Brain pericyte (primary cell): ENCODE results near the gene CLEC16A.

Source experiments
- DNase-seq: peaks from one replicate; pipeline ENCODE4 v3.0.0-alpha.2; 2012; ENCODE audit warnings: low read depth, low spot score

CLEC16A gene

DNA sequence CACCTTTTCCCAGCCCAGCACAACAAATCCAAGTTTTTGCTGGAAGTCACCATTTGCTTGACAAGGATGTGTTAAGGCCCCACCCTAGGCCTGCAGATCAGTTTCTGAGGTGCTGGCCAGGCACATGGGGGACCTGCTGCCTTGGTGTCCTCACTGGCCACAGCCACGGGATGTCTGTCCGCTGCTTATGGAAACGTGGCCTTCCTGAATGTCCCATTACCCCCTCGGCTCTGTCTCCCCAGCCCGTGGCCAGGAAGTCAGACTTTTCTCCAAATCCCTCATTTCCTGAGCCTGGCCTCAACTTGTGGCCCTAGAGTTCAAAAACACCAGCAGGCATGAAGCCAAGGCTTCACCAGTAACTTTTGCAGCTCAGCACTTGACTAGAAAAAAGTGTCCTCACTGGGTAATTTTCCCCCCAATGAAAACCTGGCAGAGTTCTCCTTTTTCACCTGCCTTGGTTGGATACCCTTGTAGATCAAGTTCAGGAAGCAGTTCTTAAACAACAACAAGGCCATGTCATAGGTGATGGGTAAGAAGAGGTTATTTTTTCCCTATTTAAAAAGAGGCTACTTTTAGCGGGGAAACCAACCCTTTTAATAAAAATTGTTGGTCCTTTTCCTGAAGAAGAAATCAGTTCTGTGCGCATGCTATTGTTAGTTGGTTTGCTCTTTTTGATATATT, 230.9 kb downstream of the CLEC16A start:
- no peak for DNase-seq

DNA sequence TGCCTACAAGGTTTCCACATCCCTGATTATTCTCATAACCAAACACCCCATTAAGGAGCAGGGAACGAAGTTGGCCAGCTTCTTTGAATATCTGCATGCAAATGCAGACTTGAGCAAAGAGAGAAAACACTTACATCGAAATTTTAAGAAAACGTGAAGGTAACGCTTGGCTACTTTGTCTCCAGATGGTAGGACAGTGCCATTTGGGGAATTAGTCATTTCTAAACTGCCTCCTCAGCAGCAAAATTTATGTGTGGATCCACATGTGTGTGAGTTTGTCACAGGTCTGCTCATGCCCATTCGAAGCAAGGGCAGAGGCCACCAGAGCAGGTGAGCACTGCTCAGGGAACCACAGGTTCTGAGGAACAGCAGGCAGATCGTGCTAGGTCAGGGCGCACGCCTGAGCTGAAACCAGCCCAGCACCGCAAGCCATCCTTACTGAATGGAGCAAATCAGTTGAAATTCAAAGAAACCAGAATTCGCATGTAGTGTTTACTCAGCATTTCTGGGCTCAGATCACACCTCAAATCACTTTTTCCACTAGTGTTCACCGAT, 231.5 kb downstream of the CLEC16A start:
- no peak for DNase-seq

DNA sequence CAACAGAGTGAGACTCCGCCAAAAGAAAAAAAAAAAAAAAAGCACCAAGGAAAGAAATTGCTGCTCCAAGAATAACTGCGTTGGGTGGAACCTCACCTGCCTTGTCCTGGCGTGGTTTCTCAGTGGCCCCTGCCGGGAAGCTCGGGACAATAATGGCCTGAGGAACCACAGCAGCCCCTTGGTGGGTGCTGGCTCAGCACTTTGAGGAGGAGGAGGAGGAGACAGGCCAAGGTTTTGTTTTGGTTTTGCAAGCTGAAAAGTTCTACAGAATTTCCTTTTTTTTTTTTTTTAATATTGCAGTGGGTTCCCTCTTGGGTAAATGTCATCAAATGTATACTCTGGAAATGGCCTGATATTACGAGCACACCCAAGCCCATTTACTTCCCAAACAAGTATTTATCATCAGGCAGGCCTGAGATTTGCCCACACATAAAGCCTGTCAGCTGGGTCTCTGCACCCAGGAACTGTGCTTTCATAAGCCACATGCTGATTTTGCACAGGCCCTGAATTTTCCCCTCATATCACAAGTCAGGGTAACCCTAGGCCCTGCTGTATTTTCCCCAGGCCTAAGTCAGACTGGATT, 233.3 kb downstream of the CLEC16A start:
- DNase-seq = no peak

DNA sequence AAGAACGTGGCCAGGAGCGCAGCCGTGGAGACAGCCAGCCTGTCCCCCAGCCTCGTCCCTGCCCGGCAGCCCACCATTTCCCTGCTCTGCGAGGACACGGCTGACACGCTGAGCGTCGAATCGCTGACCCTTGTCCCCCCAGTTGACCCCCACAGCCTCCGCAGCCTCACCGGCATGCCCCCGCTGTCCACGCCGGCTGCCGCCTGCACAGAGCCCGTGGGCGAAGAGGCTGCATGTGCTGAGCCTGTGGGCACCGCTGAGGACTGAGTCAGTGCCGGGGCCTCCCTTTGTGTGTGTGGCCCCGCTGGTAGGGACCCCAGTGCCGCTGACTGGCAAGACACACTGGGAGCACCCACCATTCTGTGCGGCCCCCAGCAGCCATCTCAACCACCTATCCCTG, 234.1 kb downstream of the CLEC16A start:
- DNase-seq = no peak

DNA sequence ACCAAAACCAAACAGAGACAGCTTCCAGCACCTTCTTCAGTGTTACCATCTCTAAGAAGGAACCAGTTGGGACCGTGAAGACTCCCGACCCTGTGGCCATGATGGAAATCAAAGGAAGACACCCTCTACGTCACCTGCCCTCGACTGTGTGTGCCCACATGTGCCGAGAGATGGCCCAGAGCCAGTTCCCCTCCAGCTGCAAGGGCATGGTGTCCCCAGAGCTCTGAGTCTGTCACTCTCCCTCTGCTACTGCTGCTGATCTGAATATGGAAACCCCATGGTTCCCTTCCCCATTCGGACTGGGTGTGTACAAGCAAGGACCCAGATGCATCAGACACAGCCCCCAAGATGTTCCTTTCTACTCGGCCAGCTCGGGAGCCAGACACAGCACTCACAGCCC, 235.2 kb downstream of the CLEC16A start:
- no peak for DNase-seq

DNA sequence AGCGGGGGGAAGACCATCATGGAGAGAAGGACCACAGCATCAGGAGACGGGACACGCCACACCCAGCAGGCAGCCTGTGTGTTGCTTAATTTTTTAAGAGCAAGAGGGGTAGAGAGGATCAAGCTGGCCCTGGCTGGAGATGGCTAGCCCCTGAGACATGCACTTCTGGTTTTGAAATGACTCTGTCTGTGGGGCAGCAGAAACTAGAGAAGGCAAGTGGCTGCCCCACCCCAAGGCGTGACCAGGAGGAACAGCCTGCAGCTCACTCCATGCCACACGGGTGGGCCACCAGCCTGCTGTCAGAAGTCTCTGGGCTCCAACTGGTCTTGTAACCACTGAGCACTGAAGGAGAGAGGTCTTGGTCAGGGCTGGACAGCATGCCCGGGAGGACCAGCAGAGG, 236.1 kb downstream of the CLEC16A start:
- DNase-seq = no peak

DNA sequence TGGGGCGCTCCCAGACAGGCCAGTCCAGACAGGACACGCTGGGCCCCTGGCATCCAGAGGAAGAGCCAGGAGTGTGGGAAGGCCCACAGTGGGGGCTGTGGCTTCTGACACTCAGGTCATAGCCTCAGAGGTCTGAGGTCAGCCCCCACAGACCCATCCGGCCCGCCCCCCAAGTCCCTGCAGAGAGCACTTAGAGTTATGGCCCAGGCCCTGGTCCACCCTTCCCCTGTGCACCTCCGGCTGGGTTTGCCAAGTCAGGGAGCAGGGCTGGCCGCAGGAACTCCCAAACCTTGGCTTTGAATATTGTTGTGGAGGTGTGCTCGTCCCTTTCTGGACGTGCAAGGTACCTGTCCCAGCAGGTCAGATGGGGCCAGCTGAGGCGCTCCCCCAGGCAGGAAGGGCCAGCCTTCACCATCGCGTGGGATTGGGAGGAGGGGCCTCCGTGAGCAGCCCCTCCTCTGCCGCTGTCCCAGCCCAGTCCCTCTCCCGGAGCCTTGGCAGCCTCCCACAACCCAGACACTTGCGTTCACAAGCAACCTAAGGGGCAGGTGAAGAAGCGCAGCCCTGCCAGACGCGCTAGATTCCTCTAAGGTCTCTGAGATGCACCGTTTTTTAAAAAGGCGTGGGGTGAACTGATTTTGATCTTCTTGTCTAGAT, 237.0 kb downstream of the CLEC16A start:
- no peak for DNase-seq

DNA sequence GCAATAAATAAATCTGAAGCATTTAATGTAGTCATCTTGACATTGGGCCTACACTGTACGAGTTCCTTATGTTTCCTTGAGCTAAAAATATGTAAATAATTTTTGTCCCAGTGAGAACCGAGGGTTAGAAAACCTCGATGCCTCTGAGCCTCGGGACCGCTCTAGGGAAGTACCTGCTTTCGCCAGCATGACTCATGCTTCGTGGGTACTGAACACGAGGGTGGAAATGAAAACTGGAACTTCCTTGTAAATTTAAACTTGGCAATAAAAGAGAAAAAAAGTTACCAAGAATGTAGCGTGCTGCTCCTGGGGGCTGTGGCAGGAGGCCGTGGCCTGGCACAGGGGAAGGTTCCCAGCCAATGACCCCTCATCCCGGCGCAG, 237.5 kb downstream of the CLEC16A start:
- no peak for DNase-seq

DNA sequence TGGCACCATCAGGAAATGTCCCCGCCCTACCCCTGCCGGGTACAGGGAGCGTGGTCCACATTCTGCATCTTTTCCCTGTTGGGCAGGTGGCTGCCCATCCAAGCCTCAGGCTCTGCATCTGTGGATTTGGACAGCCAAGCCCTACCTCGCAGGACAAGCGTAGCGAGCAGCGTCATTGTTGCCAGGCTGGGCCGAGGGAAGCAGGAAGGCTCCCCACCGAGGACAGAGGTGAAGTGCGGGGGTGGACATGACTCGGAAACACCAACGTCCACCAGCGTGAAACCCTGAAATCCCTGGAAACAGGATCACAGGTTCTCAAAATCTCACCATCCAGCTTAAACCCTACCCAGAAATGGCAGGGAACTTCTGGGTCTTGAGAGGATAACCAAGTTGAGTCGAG, 238.0 kb downstream of the CLEC16A start:
- no peak for DNase-seq

DNA sequence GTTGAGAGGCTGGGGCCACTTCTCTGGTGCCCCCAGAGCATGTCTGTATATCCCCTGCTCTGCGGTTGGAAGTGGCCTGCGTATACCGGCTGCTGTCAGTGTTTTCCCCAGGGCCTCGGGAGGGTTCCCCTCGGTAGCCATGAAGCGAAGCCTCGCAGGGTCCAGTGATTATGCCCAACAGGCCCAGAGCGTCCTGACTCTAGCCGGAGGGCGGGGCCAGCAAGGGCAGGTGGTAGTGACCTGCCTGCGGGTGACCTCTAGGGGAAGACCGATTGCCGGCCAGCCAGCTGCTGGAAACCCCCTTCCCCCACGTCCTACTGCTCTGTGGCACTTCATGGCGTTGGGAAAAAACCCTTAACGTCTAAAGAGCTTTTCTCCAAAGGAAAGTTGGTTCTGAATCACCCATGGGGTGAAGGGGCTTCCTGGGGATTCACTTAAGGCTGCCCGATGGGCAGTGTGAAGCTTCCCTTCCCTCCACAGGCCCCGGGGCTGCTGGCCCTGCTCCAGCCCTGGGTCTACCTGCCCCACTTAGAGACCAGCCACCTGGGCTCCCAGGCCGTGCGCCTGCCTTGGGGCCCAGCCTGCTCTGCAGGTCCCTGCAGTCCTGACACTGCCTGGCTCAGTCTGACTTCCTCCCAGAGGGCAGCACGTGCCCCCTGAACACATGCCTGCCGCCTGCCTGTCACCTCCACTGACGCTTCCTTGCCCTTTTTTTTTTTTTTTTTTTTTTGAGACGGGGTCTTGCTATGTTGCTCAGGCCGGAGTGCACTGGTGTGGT, 238.9 kb downstream of the CLEC16A start:
- DNase-seq = no peak

DNA sequence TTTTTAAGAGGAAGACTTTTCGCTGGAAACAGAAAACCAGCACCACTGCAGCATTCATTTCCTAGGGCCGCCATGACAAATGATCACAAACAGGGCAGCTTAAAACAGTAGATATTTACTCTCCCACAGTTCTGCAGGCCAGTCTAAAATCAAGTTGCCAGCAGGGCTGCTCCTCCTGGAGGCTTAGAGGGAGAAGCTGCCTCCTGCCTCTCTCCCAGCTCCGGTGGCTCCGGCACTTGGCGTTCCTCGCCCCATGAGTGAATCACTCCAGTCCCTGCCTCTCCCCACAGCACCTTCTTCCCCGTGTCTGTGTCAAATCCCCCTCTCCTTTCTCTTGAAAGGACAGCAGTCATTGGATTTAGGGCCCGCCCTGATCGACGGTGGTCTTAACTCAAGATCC, 239.6 kb downstream of the CLEC16A start:
- no peak for DNase-seq

DNA sequence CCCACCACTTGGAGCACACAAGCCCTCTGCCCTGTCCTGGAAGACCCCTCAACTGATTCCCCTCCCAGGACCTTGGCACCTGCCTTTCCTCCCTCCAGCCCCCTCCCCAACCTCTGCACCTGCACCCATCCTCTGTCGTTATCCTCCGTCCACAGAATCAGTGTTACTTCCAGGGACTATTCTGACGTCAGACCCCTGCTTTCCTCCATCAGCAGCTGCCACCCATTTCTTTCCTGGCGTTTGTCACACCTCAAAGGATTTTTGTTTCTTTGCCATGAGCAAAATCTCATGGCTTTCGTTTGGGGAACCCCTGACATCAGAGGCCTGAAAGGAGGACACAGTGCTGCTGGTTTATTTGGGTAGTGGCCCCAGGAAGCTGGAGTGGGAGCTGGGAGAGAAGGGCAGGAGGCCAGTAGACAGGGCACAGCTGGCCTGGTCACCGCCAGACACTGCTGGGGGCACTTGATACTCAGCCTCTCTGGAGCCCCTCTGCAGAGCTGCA, 243.2 kb downstream of the CLEC16A start:
- DNase-seq = no peak

DNA sequence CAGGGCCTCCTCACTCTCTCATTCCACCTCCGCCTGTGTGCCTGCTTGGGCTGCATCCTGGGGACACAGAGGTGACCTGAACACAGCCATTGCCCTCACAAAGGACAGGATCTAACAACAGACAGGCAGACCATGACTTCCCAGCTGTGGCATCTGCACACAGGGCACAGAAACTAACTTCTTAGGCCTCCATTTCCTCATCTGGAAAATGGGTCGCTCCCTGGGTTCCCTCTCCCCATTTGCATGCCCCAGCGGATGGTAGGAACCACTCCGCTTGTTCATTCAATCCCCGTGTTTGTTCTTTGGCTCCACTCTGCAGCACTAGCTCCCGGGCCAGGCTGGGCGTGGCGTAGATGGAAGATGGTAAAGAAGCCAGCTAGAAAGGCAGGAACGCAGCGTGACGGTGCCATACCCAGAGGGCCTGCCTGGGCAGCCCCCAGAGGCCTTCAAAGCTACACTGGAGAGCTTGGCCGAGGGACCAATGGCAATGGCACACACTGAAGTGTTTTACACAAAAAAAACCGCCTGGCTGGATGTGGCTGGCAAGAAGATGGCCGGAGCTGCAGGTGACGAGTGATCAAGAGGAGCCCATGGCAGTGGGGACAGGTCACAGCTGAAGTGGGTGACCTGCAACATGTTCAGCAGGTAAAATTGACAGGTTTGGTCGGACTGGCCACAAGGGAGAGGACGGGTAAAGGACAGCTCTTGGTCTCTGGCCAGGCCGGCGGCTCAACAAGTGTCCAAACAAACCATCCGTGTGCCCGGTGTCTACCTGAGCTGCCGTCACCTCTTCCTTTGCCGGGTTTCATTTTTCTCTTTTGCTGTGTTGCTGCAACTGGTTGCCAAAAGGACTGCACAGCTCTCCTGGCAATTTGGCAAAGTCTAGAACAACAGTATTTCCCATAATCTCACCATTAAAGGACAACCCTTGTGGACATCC, 244.7 kb downstream of the CLEC16A start:
- DNase-seq = no peak

DNA sequence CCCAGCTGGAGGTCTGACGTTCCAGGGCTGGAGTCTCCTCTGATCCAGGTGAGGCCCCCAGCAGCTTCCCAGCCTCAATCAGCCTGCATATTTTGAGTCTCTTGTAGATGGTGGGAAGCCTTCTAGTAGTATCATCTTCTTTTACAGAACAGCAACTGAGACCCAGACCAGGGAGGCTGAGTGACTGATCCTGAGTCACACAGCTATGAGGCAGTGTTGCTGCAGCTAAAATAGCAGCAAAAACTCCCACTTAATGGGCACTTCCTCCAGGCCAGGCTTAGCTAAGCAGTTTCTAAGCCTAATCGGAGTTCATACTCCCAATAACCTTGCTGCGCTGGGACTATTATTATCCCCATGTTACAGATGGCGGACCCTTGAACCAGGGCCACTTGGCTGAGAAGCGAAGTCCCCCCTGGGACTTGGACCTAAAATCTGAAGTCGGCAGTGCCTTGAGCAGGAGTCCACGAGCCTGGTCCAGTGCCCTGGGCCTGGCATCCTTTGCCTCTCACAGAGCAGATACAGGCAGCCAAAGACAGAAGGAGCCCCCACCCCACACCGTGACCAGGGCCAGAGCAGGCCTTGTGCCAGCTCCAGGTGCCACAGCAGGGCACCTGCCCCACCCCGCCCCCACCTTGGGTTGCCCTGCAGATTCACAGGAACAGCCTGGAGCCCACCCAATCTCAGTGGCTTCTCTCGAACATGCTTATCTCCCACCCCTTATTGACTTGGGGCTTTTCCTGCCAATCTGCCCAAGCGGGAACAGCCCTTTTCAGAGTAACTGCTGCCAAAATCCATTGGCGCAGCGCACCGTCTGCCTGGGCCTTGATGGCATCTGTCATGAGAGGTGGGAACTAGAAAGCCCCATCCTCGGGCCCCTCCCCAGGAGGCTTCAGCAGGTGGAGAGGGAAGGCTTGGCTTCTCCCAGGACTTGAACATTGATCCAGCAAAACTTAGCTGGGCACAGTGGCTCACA, 246.5 kb downstream of the CLEC16A start:
- no peak for DNase-seq

DNA sequence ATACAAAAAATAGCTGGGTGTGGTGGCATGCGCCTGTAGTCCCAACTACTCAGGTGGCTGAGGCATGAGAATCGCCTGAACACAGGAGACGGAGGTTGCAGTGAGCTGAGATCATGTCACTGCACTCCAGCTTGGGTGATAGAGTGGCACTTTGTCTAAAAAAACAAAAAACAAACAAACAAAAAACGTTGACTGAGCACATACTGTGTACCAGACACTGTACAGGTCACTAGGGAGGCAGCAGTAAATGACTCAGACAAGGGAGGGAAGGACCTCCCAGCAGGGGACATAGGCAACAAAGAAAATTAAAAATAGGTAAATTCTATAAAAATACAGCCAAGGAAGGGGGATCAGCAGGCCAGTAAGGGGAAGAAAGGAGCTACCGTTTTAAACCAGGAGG, 247.3 kb downstream of the CLEC16A start:
- DNase-seq = no peak

DNA sequence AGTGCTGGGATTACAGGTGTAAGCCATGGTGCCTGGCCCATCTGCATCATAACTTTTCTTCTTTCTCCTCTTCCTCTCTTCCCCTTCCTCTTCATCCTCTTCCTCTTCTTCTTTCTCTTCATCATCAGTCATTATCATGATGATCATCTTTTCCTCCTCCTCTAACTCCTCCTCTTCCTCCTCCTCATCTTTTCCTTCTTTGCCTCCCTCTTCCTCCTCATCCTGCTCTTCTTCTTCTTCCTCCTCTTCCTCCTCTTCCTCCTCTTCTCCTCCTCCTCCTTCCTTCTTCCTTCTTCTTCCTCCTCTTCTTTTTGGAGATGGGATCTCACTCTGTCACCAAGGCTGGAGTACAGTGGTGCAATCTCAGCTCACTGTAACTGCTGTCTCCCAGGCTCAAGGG, 249.1 kb downstream of the CLEC16A start:
- DNase-seq = no peak

DNA sequence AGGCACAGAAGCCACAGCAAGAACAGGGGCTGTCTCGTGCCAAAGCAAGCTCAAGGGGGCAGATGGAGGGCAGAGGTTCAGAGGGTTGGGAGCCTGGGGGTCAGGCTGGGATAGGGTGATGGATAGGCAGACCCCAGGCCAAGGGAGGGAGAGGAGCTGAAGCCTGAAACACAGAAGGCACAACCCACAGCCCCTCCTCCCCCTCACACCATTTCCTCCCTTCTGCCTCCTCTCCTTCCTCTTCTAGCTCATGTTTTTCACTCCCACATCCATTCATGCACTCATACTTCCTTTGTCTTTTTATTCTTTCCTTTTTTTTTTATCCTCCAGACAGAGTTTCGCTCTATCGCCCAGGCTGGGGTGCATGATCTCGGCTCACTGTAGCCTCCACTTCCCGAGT, 250.5 kb downstream of the CLEC16A start:
- no peak for DNase-seq

DNA sequence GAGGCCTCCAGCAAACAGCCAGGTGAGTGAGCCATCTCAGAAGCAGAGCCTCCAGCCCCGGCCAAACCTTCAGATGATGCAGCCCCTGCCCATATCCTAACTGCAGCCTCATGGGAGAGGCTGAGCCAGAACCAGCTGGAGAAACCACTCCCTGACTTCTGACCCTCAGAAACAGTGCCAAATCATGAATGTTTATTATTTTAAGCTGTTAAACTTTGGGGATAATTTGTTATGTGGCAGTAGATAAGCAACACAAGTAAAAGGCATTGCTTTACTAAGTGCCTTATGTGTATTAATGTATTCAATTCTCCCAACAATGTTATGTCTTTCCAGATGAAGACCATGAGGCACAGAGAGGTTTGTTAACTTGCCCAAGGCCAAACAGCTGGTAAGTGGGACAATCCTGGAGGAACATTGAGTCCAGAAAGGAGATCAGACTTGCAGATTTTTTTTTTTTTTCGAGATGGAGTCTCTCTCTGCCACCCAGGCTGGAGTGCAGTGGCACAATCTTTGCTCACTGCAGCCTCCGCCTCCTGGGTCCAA, 252.0 kb downstream of the CLEC16A start:
- no peak for DNase-seq

DNA sequence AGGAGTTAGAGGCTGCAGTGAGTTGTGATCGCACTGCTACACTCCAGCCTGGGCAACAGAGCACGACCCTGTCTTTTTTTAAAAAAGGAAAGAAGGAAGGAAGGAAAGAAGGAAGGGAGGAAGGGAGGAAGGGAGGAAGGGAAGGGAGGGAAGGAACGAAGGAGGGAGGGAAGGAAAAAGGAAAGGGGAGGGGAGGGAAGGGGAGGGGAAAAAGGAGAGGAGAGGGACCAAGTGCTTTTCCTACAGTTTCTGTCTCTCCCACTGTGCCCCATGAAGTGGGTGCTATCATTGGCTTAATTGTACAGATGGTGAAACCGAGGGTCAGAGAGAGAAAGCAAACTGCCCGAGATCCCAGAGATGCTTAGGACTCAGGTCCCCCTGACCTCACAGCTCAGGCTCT, 254.0 kb downstream of the CLEC16A start:
- DNase-seq = no peak
